ENCODE data around the gene NDUFB2.

DNA sequence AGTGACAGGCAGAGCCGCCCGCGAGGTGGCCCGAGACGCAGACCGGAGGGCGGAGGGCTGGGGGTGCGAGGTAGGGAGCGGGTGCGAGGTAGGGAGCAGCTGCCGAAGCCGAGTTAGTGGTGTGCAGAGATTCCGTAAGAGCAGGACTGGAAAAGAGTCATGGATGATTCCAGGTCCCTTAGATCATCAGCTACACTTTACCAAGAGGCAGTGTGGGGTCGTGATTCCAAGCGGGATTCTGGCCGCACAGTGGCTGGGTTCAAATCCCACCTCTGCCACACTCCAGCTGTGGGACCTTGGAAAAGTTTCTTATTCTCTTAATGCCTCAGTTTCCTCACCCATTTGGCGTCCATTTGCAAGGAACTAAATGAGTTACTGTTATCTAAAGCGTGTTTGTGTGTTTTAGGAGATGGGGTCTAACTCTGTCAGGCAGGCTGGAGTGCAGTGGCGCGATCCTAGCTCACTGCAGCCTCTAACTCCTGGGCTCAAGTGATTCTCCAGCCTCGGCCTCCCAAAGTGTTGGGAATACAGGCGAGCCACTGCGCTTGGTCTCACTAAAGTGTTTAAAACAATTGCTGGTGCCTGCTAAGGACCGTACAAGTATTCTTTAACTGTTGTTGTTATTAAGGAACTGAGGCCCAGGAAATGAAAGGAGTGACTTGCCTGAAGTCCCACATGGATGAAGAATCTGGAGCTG, 1.1 kb downstream of the NDUFB2 start:
- no peak for TF ChIP-seq EZH2 (IDR thresholded peaks at IDR 0.05; ENCODE audit: borderline replicate concordance, low read length)
- TF ChIP-seq CTCF (IDR thresholded peaks at IDR 0.05; ENCODE audit: low read length): no peak; the same call in 1 of the 2 replicates

All from OCI-LY1 (cell line).